AG10803 (cell line): ENCODE results near the gene KCNJ12.
"Not testable (repeated sequence)": the region's sequence is repeated elsewhere in the genome, so short reads cannot be mapped to it uniquely, and the experiment has no call there.

Experiments used
- DNase-seq: peaks from one replicate; pipeline ENCODE4 v3.0.0; 2010; ENCODE audit warnings: low read depth
- H3K4me3 ChIP-seq: 2 replicates; pipeline ENCODE4 v1.5.1; 2011; ENCODE audit warnings: mild to moderate bottlenecking, low read length, control low read depth
- CTCF ChIP-seq: conservative IDR thresholded peaks from 2 replicates; pipeline ENCODE4 v1.5.1; 2011; ENCODE audit warnings: mild to moderate bottlenecking, low read length, control low read depth, inconsistent platforms

The KCNJ12 gene

GRCh38 chr17:21400816-21401593 lies 24.8 kb downstream of the KCNJ12 start:
- DNase-seq = no peak
- H3K4me3 ChIP-seq = no peak overlapping the region
- TF ChIP-seq CTCF = no peak

- not testable (repeated sequence) for H3K4me3 ChIP-seq
- peak; percentile 92 for DNase-seq
Measured at GRCh38 chr17:21402166-21402571, 26.0 kb downstream of the KCNJ12 start.

- DNase-seq, H3K4me3 ChIP-seq: not testable (repeated sequence)
Measured at GRCh38 chr17:21402926-21403325, 26.8 kb downstream of the KCNJ12 start.

GRCh38 chr17:21404106-21404505 lies 27.9 kb downstream of the KCNJ12 start:
- not testable (repeated sequence) for DNase-seq, H3K4me3 ChIP-seq

GRCh38 chr17:21404539-21404938 lies 28.4 kb downstream of the KCNJ12 start:
- DNase-seq = not testable (repeated sequence)

GRCh38 chr17:21404956-21405731 lies 29.0 kb downstream of the KCNJ12 start:
- not testable (repeated sequence) for DNase-seq

More at GRCh38 chr17:21404539-21404938, 28.4 kb downstream of the KCNJ12 start:
- not testable (repeated sequence) for H3K4me3 ChIP-seq

GRCh38 chr17:21405904-21406400 lies 29.8 kb downstream of the KCNJ12 start:
- not testable (repeated sequence) for DNase-seq, H3K4me3 ChIP-seq

More at GRCh38 chr17:21404956-21405731, 29.0 kb downstream of the KCNJ12 start:
- H3K4me3 ChIP-seq = not testable (repeated sequence)

GRCh38 chr17:21406616-21407404 lies 30.7 kb downstream of the KCNJ12 start:
- not testable (repeated sequence) for H3K4me3 ChIP-seq, DNase-seq

GRCh38 chr17:21407752-21408151 lies 31.6 kb downstream of the KCNJ12 start:
- not testable (repeated sequence) for DNase-seq, H3K4me3 ChIP-seq

GRCh38 chr17:21408224-21408623 lies 32.1 kb downstream of the KCNJ12 start:
- not testable (repeated sequence) for H3K4me3 ChIP-seq, DNase-seq

GRCh38 chr17:21408766-21409300 lies 32.7 kb downstream of the KCNJ12 start:
- not testable (repeated sequence) for H3K4me3 ChIP-seq, DNase-seq

GRCh38 chr17:21409388-21409787 lies 33.2 kb downstream of the KCNJ12 start:
- DNase-seq, H3K4me3 ChIP-seq: not testable (repeated sequence)

GRCh38 chr17:21409971-21410370 lies 33.8 kb downstream of the KCNJ12 start:
- DNase-seq, H3K4me3 ChIP-seq: not testable (repeated sequence)

- H3K4me3 ChIP-seq, DNase-seq: not testable (repeated sequence)
Measured at GRCh38 chr17:21410371-21410770, 34.2 kb downstream of the KCNJ12 start.

- not testable (repeated sequence) for H3K4me3 ChIP-seq, DNase-seq
Measured at GRCh38 chr17:21410906-21411678, 34.9 kb downstream of the KCNJ12 start.

- DNase-seq, H3K4me3 ChIP-seq: not testable (repeated sequence)
Measured at GRCh38 chr17:21411679-21412205, 35.6 kb downstream of the KCNJ12 start.

GRCh38 chr17:21412207-21412681 lies 36.1 kb downstream of the KCNJ12 start:
- H3K4me3 ChIP-seq, DNase-seq: not testable (repeated sequence)
